ENCODE measurements around the gene CDK15.

The CDK15 gene

GRCh38 chr2:201860636-201861066, 54.3 kb downstream of the CDK15 start:
- DNase-seq (ENCODE audit: low read depth in 2 of 2, low spot score in 1 of 2): peak in 1 of 2 donors; percentile 1

- DNase-seq (ENCODE audit: low read depth in 2 of 2, low spot score in 1 of 2): no peak
These were observed 56.5 kb downstream of the CDK15 start for GRCh38 chr2:201862843-201863242.

- DNase-seq (ENCODE audit: low read depth in 2 of 2, low spot score in 1 of 2): no peak
These were observed 60.5 kb downstream of the CDK15 start for GRCh38 chr2:201866643-201867473.

- DNase-seq (ENCODE audit: low read depth in 2 of 2, low spot score in 1 of 2): no peak
These were observed 65.1 kb downstream of the CDK15 start for GRCh38 chr2:201871471-201871870.

GRCh38 chr2:201872591-201872990, 66.3 kb downstream of the CDK15 start:
- no peak for DNase-seq (ENCODE audit: low read depth in 2 of 2, low spot score in 1 of 2)

- DNase-seq (ENCODE audit: low read depth in 2 of 2, low spot score in 1 of 2): no peak
These were observed 73.7 kb downstream of the CDK15 start for GRCh38 chr2:201879996-201880395.

- DNase-seq (ENCODE audit: low read depth in 2 of 2, low spot score in 1 of 2): no peak
These were observed 74.2 kb downstream of the CDK15 start for GRCh38 chr2:201880579-201880978.

- DNase-seq (ENCODE audit: low read depth in 2 of 2, low spot score in 1 of 2): no peak
These were observed 74.8 kb downstream of the CDK15 start for GRCh38 chr2:201880993-201881611.

GRCh38 chr2:201881741-201882140, 75.4 kb downstream of the CDK15 start:
- DNase-seq (ENCODE audit: low read depth in 2 of 2, low spot score in 1 of 2): no peak

- DNase-seq (ENCODE audit: low read depth in 2 of 2, low spot score in 1 of 2): no peak
These were observed 76.2 kb downstream of the CDK15 start for GRCh38 chr2:201882353-201883090.

GRCh38 chr2:201883606-201884369, 77.5 kb downstream of the CDK15 start:
- DNase-seq (ENCODE audit: low read depth in 2 of 2, low spot score in 1 of 2): no peak

GRCh38 chr2:201886504-201886903, 80.2 kb downstream of the CDK15 start:
- DNase-seq (ENCODE audit: low read depth in 2 of 2, low spot score in 1 of 2): no peak

GRCh38 chr2:201887773-201888425, 81.6 kb downstream of the CDK15 start:
- no peak for DNase-seq (ENCODE audit: low read depth in 2 of 2, low spot score in 1 of 2)

- no peak for DNase-seq (ENCODE audit: low read depth in 2 of 2, low spot score in 1 of 2)
These were observed 82.1 kb downstream of the CDK15 start for GRCh38 chr2:201888426-201888800.

- no peak for DNase-seq (ENCODE audit: low read depth in 2 of 2, low spot score in 1 of 2)
These were observed 84.1 kb downstream of the CDK15 start for GRCh38 chr2:201890453-201890852.

GRCh38 chr2:201891676-201892075, 85.3 kb downstream of the CDK15 start:
- DNase-seq (ENCODE audit: low read depth in 2 of 2, low spot score in 1 of 2): no peak

- no peak for DNase-seq (ENCODE audit: low read depth in 2 of 2, low spot score in 1 of 2)
These were observed 86.2 kb downstream of the CDK15 start for GRCh38 chr2:201892516-201892915.

GRCh38 chr2:201900362-201900761, 94.0 kb downstream of the CDK15 start:
- no peak for DNase-seq (ENCODE audit: low read depth in 2 of 2, low spot score in 1 of 2)

- no peak for DNase-seq (ENCODE audit: low read depth in 2 of 2, low spot score in 1 of 2)
These were observed 95.4 kb downstream of the CDK15 start for GRCh38 chr2:201901786-201902185.

- DNase-seq (ENCODE audit: low read depth in 2 of 2, low spot score in 1 of 2): no peak
These were observed 98.4 kb downstream of the CDK15 start for GRCh38 chr2:201904538-201905420.

Measured in stimulated activated CD8-positive, alpha-beta memory T cell treated with anti-CD3 and anti-CD28 coated beads, Interleukin-4, amount 100 ng/mL, for 4 hours (primary cell).